HG03159 (cell line): ENCODE results near the gene RAMACL.
"Not testable (repeated sequence)": the region's sequence is repeated elsewhere in the genome, so short reads cannot be mapped to it uniquely, and the experiment has no call there.

Source experiments
- ATAC-seq: cut with Tn5 transposase; IDR thresholded peaks from one replicate; pipeline ENCODE4 v1.9.1; 2021; ENCODE audit warnings: mild to moderate bottlenecking, moderate library complexity; ENCODE audit not compliant: unreplicated experiment

RAMACL gene

GRCh38 chr6:166596776-166597507 lies 10.5 kb upstream of the RAMACL start:
- ATAC-seq = no peak

- no peak for ATAC-seq
These were observed 9.5 kb upstream of the RAMACL start for GRCh38 chr6:166595949-166596348.

GRCh38 chr6:166595061-166595780 lies 8.7 kb upstream of the RAMACL start:
- ATAC-seq = no peak

GRCh38 chr6:166592821-166593220 lies 6.3 kb upstream of the RAMACL start:
- no peak for ATAC-seq

- no peak for ATAC-seq
These were observed 5.6 kb upstream of the RAMACL start for GRCh38 chr6:166591961-166592520.

- no peak for ATAC-seq
These were observed 4.5 kb upstream of the RAMACL start for GRCh38 chr6:166591026-166591425.

GRCh38 chr6:166589786-166590574 lies 3.5 kb upstream of the RAMACL start:
- no peak for ATAC-seq

GRCh38 chr6:166589337-166589731 lies 2.9 kb upstream of the RAMACL start:
- ATAC-seq = no peak

GRCh38 chr6:166588691-166589336 lies 2.3 kb upstream of the RAMACL start:
- ATAC-seq = peak; percentile 23

- ATAC-seq = peak; percentile 88
These were observed 1.3 kb upstream of the RAMACL start for GRCh38 chr6:166587631-166588413.

GRCh38 chr6:166584853-166585429 lies 1.5 kb downstream of the RAMACL start:
- ATAC-seq = no peak

- ATAC-seq = no peak
These were observed 2.3 kb downstream of the RAMACL start for GRCh38 chr6:166584155-166584554.

- no peak for ATAC-seq
These were observed 3.1 kb downstream of the RAMACL start for GRCh38 chr6:166583230-166583965.

- no peak for ATAC-seq
These were observed 4.2 kb downstream of the RAMACL start for GRCh38 chr6:166582258-166582657.

- not testable (repeated sequence) for ATAC-seq
These were observed 4.7 kb downstream of the RAMACL start for GRCh38 chr6:166581801-166582200.

- ATAC-seq = no peak
These were observed 5.4 kb downstream of the RAMACL start for GRCh38 chr6:166581091-166581511.

- ATAC-seq = no peak
These were observed 6.1 kb downstream of the RAMACL start for GRCh38 chr6:166580076-166581050.
